PC-3 (cell line): Measurements from ENCODE around the gene LIMS2.

Experiments used
- CTCF ChIP-seq: fragments of 300-600 bp; sonication (generic); conservative IDR thresholded peaks from 2 replicates; pipeline ENCODE4 v1.5.1; 2017; ENCODE audit warnings: antibody characterized with exemption, low read depth, mild to moderate bottlenecking, low read length
- EZH2 ChIP-seq: fragments of 300-600 bp; sonication (generic); IDR thresholded peaks from one replicate; pipeline ENCODE4 v1.6.1; 2017; ENCODE audit warnings: antibody characterized with exemption, mild to moderate bottlenecking, low read length; ENCODE audit not compliant: unreplicated experiment
- EZH2phosphoT487 ChIP-seq: fragments of 300-600 bp; sonication (generic); IDR thresholded peaks from 2 replicates; pipeline ENCODE4 v1.6.1; 2018; ENCODE audit warnings: mild to moderate bottlenecking, antibody characterized with exemption, low read length, borderline replicate concordance

DNA sequence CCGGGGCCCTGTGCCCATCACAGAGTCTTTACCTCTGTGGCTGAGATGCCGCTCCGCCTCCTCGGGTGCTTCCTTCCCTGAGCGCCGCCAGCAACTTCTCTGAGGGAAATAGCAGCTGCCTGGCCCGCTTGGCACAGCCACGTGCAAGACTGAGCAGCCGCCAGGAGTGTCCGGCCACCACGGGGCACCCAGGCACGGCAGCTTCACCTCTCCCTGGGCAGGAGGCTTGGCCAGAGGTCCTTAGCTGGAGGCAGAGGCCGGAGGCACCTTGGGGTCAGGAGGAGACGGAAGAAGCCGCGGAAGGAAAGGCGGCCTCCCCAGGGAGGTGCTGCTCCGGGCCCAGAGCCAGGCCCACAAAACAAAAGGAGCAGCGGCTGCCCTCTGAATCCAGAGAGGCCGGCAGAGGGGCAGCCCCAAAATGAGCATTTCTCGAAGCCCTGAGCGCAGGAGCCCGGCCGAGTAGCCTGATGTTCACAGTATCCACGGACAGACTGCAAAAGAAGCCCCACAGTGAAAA, 6.0 kb upstream of the LIMS2 start:
- TF ChIP-seq CTCF (no peak), EZH2 (no peak), EZH2phosphoT487 (no peak)
